K562 (cell line): ENCODE data around the gene FAM53B. TPM values are rescaled to one million over a fixed set of nuclear protein-coding genes. Genes with fewer than 3 reads are reported as not detected.

Experiments used
- BCLAF1 ChIP-seq, 2 experiments: fragments of 450-650 bp in 1 of 2; IDR thresholded peaks; 2 replicates each; pipeline ENCODE4 v1.6.1; 2011 to 2017; ENCODE audit warnings: low read depth in 2 of 2, antibody characterized with exemption in 1 of 2, borderline replicate concordance in 1 of 2, low read length in 1 of 2, mild to moderate bottlenecking in 1 of 2, mixed read lengths in 1 of 2; ENCODE audit not compliant: control insufficient read depth in 1 of 2
- BRD9 ChIP-seq: fragments of 450-650 bp; IDR thresholded peaks from 2 replicates; pipeline ENCODE4 v1.6.1; 2018; ENCODE audit warnings: low read depth; ENCODE audit not compliant: partially characterized antibody
- BRF2 ChIP-seq: IDR thresholded peaks from 3 replicates; pipeline ENCODE4 v1.6.1; 2011; ENCODE audit warnings: borderline replicate concordance, mild to moderate bottlenecking; ENCODE audit not compliant: insufficient read length, insufficient read depth
- CUX1 ChIP-seq: fragments of 200-800 bp; sonication (Bioruptor generic); IDR thresholded peaks from 2 replicates; pipeline ENCODE4 v1.6.1; 2016; ENCODE audit warnings: missing genetic modification characterization, missing compliant biosample characterization
- GTF2E2 ChIP-seq: fragments of 200-800 bp; sonication (Bioruptor generic); IDR thresholded peaks from 2 replicates; pipeline ENCODE4 v1.6.1; 2016; ENCODE audit warnings: missing genetic modification characterization, missing compliant biosample characterization
- HMGXB4 ChIP-seq: sonication (generic); formaldehyde crosslinking; IDR thresholded peaks from 2 replicates; pipeline ENCODE4 v1.8.1; 2023; ENCODE audit warnings: mild to moderate bottlenecking, missing genetic modification reagents
- MIER1 ChIP-seq: fragments of 450-650 bp; IDR thresholded peaks from 2 replicates; pipeline ENCODE4 v1.6.1; 2016; ENCODE audit warnings: antibody characterized with exemption, mild to moderate bottlenecking, low read depth
- NCOA4 ChIP-seq: fragments of 450-650 bp; IDR thresholded peaks from 2 replicates; pipeline ENCODE4 v1.6.1; 2018; ENCODE audit warnings: mild to moderate bottlenecking; ENCODE audit not compliant: partially characterized antibody
- PRMT5 ChIP-seq: sonication (generic); formaldehyde crosslinking; IDR thresholded peaks from 2 replicates; pipeline ENCODE4 v1.5.0; 2020; ENCODE audit warnings: missing genetic modification reagents
- SAFB ChIP-seq: fragments of 200-400 bp; formaldehyde crosslinking; IDR thresholded peaks from 2 replicates; pipeline ENCODE4 v1.6.1; 2017; ENCODE audit warnings: low read depth, low read length, borderline replicate concordance
- TAF7 ChIP-seq: fragments of 450-650 bp; IDR thresholded peaks from 2 replicates; pipeline ENCODE4 v1.6.1; 2016; ENCODE audit warnings: missing genetic modification characterization, missing compliant biosample characterization
- ZNF395 ChIP-seq: fragments of 200-800 bp; sonication (Bioruptor generic); IDR thresholded peaks from 2 replicates; pipeline ENCODE4 v1.6.1; 2017; ENCODE audit warnings: missing genetic modification characterization, missing compliant biosample characterization
- ZNF717 ChIP-seq: fragments of 250-450 bp; sonication (Bioruptor Pico); IDR thresholded peaks from 2 replicates; pipeline ENCODE4 v1.5.0; 2021
- polyA plus RNA-seq, 8 experiments: library from polyadenylated mRNA; depleted of rRNA in 4 of 8; stranded (reverse) in 5 of 8; unstranded in 3 of 8; fragments of >200 nt; fragmentation: Nextera tagmentation in 2 of 8; fragmentation: Illumina TruSeq in 1 of 8; extraction: Ambion mirVana in 2 of 8; extraction: Trizol in 1 of 8; gene quantifications; 2 replicates each; pipeline versions ENCODE4 v1.2.1 to v1.2.3, GENCODE V29; 2011 to 2014; ENCODE audit warnings: inconsistent platforms in 1 of 8, missing spikeins in 1 of 8
- total RNA-seq, 7 experiments: library from RNA; depleted of rRNA in 6 of 7; stranded (reverse); fragments of >200 nt in 6 of 7; fragmentation: Illumina TruSeq in 2 of 7; extraction: Trizol in 2 of 7; gene quantifications; 2 replicates each; pipeline versions ENCODE4 v1.2.1 to v1.2.3, GENCODE V29; 2011 to 2021; ENCODE audit warnings: low replicate concordance in 1 of 7

FAM53B gene
- total and polyA plus RNA-seq, 9 of the 15 experiments (the other 6 are each of a cell fraction or from before 2014, with no cell fraction given): 0.03 to 16.5 (median 5.0) TPM

- TF ChIP-seq NCOA4 (no peak), BRD9 (peak; percentile 88), CUX1 (CRISPR knock-in tag) (peak; percentile 66; the same call in 1 of the 2 replicates), BRF2 (no peak), GTF2E2 (tag) (no peak), ZNF717 (no peak), SAFB (no peak), TAF7 (tag) (no peak), BCLAF1 (IDR thresholded peaks at IDR 0.05; ENCODE audit: borderline replicate concordance in 1 of 2, control insufficient read depth in 1 of 2, low read depth in 2 of 2, low read length in 1 of 2) (no peak), ZNF395 (CRISPR knock-in tag) (peak; percentile 91), HMGXB4 (CRISPR knock-in tag) (no peak), PRMT5 (no peak), MIER1 (no peak)
These were observed 26.1 kb downstream of the FAM53B start (continued) for GRCh38 chr10:124717911-124718741.
